GM12878 (cell line): ENCODE data around the gene CAMTA1. TPM values are rescaled to one million over a fixed set of nuclear protein-coding genes. Genes with fewer than 3 reads are reported as not detected.

Experiments
- ATAC-seq: fragments of 200-7000 bp; cut with Tn5 transposase; 3 replicates; pipeline ENCODE4 v1.9.1; 2020; ENCODE audit warnings: mild to moderate bottlenecking, moderate library complexity
- BruUV-seq: library from RNA; stranded (reverse); fragments of 400-500 nt; replicated peaks from 2 replicates; lab custom pipeline; 2021; lab: Mats Ljungman, UMichigan
- CTCF ChIA-PET: fragments of 300-600 bp; sonication (Branson Sonifier 250); formaldehyde crosslinking; extraction: SDS; loops from one replicate; lab custom pipeline; 2021; ENCODE audit warnings: inconsistent platforms; lab: Yijun Ruan, JAX
- POLR2A ChIA-PET: fragments of 350-600 bp; formaldehyde crosslinking; extraction: SDS; loops from one replicate; lab custom pipeline; 2021; ENCODE audit warnings: inconsistent platforms; lab: Charles Lee
- RAD21 ChIA-PET: fragments of 300-600 bp; sonication (Branson Sonifier 250); formaldehyde crosslinking; loops from one replicate; lab custom pipeline; 2023; ENCODE audit warnings: antibody characterized with exemption; ENCODE audit not compliant: unreplicated experiment; lab: Charles Lee
- SMC1A ChIA-PET: fragments of 300-600 bp; sonication (Branson Sonifier 250); formaldehyde crosslinking; loops from one replicate; lab custom pipeline; 2023; ENCODE audit not compliant: unreplicated experiment, uncharacterized antibody; lab: Charles Lee
- DNase-seq: peaks from one replicate; pipeline ENCODE4 v3.0.0-alpha.2; 2011; ENCODE audit warnings: low read depth, low spot score
- FAIRE-seq: peaks from 3 replicates; lab custom pipeline; 2011; peaks lifted over from hg19 to GRCh38; lab: Jason Lieb, UNC
- H2AFZ ChIP-seq: 2 replicates; pipeline ENCODE4 v1.6.0; 2011; ENCODE audit warnings: low read depth, low read length, control low read depth; ENCODE audit not compliant: control insufficient read depth
- H3K27ac ChIP-seq: 2 replicates; pipeline ENCODE4 v1.5.1; 2011; ENCODE audit warnings: control low read depth; ENCODE audit not compliant: control insufficient read depth, insufficient read depth
- H3K27me3 ChIP-seq, 2 experiments: replicated peaks in 1 of 2; 2 replicates each; pipeline versions ENCODE4 v1.6.0 to v1.6.1; 2011; ENCODE audit warnings: low read length in 1 of 2; ENCODE audit not compliant: control insufficient read depth in 2 of 2, insufficient read depth in 2 of 2
- H3K36me3 ChIP-seq, 2 experiments: 2 replicates each; pipeline ENCODE4 v1.5.1; 2011; ENCODE audit warnings: low read length in 1 of 2; ENCODE audit not compliant: control insufficient read depth in 2 of 2, insufficient read depth in 2 of 2
- H3K4me1 ChIP-seq: 2 replicates; pipeline ENCODE4 v1.6.1; 2011; ENCODE audit warnings: mild to moderate bottlenecking, low read length, moderate library complexity, mixed read lengths; ENCODE audit not compliant: control insufficient read depth, insufficient read depth
- H3K4me2 ChIP-seq: 2 replicates; pipeline ENCODE4 v1.6.0; 2011; ENCODE audit warnings: control low read depth; ENCODE audit not compliant: control insufficient read depth, insufficient read depth
- H3K4me3 ChIP-seq: fragments of 200-600 bp; sonication (generic); 2 replicates; pipeline ENCODE4 v1.5.1; 2016
- H3K79me2 ChIP-seq: 2 replicates; pipeline ENCODE4 v1.6.0; 2011; ENCODE audit warnings: low read length; ENCODE audit not compliant: control insufficient read depth, insufficient read depth
- H3K9ac ChIP-seq: 2 replicates; pipeline ENCODE4 v1.8.0; 2011; ENCODE audit warnings: low read length, control low read depth, mixed read lengths; ENCODE audit not compliant: control insufficient read depth, insufficient read depth
- H3K9me3 ChIP-seq: replicated peaks from 3 replicates; pipeline ENCODE4 v1.5.1; 2011; ENCODE audit warnings: mild to moderate bottlenecking, low read length; ENCODE audit not compliant: control insufficient read depth, insufficient read depth
- H4K20me1 ChIP-seq: 2 replicates; pipeline ENCODE4 v1.6.0; 2011; ENCODE audit not compliant: control insufficient read depth, insufficient read depth
- GABPA ChIP-seq: IDR thresholded peaks from 2 replicates; pipeline ENCODE4 v1.6.1; 2014; ENCODE audit warnings: antibody characterized with exemption, low read depth, mild to moderate bottlenecking, inconsistent platforms
- HDAC6 ChIP-seq: fragments of 200-600 bp; sonication (generic); IDR thresholded peaks from one replicate; pipeline ENCODE4 v1.8.0; 2017; ENCODE audit warnings: antibody characterized with exemption; ENCODE audit not compliant: unreplicated experiment
- JUNB ChIP-seq: IDR thresholded peaks from 2 replicates; pipeline ENCODE4 v1.6.1; 2016; ENCODE audit warnings: antibody characterized with exemption, mild to moderate bottlenecking
- KAT2A ChIP-seq: conservative IDR thresholded peaks from 2 replicates; pipeline ENCODE4 v1.6.1; 2011; ENCODE audit warnings: low read depth, low read length; ENCODE audit not compliant: control insufficient read depth
- MEF2B ChIP-seq: fragments of 450-650 bp; IDR thresholded peaks from 2 replicates; pipeline ENCODE4 v1.6.1; 2018; ENCODE audit warnings: mild to moderate bottlenecking, moderate library complexity; ENCODE audit not compliant: partially characterized antibody, poor library complexity, severe bottlenecking
- PAX8 ChIP-seq: fragments of 450-650 bp; IDR thresholded peaks from 2 replicates; pipeline ENCODE4 v1.6.1; 2017; ENCODE audit warnings: mild to moderate bottlenecking, moderate library complexity
- PKNOX1 ChIP-seq: fragments of 450-650 bp; IDR thresholded peaks from 2 replicates; pipeline ENCODE4 v1.6.1; 2016; ENCODE audit warnings: mild to moderate bottlenecking
- RCOR1 ChIP-seq: conservative IDR thresholded peaks from 2 replicates; pipeline ENCODE4 v1.6.1; 2012; ENCODE audit warnings: low read depth, low read length, improper control_type of control experiment
- SMC3 ChIP-seq: IDR thresholded peaks from 2 replicates; pipeline ENCODE4 v1.6.1; 2011; ENCODE audit warnings: low read length, improper control_type of control experiment, borderline replicate concordance
- ZNF207 ChIP-seq: fragments of 450-650 bp; IDR thresholded peaks from 2 replicates; pipeline ENCODE4 v1.6.1; 2014; ENCODE audit warnings: antibody characterized with exemption, mild to moderate bottlenecking, borderline replicate concordance
- WGBS: methylation state at CpG from one replicate; pipeline ENCODE4 v1.1.6; 2016; ENCODE audit warnings: low lambda C conversion rate; ENCODE audit not compliant: insufficient replicate concordance, insufficient coverage; ENCODE audit errors: missing lambda C conversion rate; 5-methylcytosine and 5-hydroxymethylcytosine counted together
- in situ Hi-C: fragments of 300-500 bp; cut with MboI; formaldehyde crosslinking; loops from 9 replicates; pipeline ENCODE4 v1.14.3; 2018; ENCODE audit warnings: mixed read lengths
- intact Hi-C: fragments of 100-400 bp; cut with micrococcal nuclease; formaldehyde crosslinking; loops from one replicate; pipeline ENCODE4 v1.14.2; 2022; ENCODE audit not compliant: unreplicated experiment
- polyA plus RNA-seq, 11 experiments: library from polyadenylated mRNA; depleted of rRNA in 4 of 11; unstranded in 6 of 11; stranded (reverse) in 5 of 11; fragments of >200 nt; fragmentation: Nextera tagmentation in 4 of 11; fragmentation: Illumina TruSeq in 1 of 11; extraction: Ambion mirVana in 4 of 11; extraction: Trizol in 1 of 11; gene quantifications; 1 replicate in 1 of 11; 2 replicates in 10 of 11; pipeline versions ENCODE4 v1.2.1 to v1.2.3, GENCODE V29; 2011 to 2016; ENCODE audit warnings: inconsistent platforms in 2 of 11, missing spikeins in 2 of 11, low read depth in 1 of 11
- total RNA-seq, 4 experiments: library from RNA; depleted of rRNA in 3 of 4; stranded (reverse); fragments of >200 nt in 3 of 4; fragmentation: Illumina TruSeq in 1 of 4; extraction: Trizol in 1 of 4; gene quantifications; 2 replicates each; pipeline versions ENCODE4 v1.2.1 to v1.2.3, GENCODE V29; 2013 to 2021
- TF ChIP-seq, protein P1 (sequence below): fragments of 450-650 bp; formaldehyde crosslinking; IDR thresholded peaks from 2 replicates; pipeline ENCODE4 v1.4.0; 2020; ENCODE audit warnings: mild to moderate bottlenecking, moderate library complexity
- TF ChIP-seq, protein P2 (sequence below): fragments of 150-350 bp; IDR thresholded peaks from 2 replicates; pipeline ENCODE4 v1.6.1; 2014; ENCODE audit warnings: mild to moderate bottlenecking, low read depth, low read length
- TF ChIP-seq, protein P3 (sequence below): fragments of 150-350 bp; IDR thresholded peaks from 2 replicates; pipeline ENCODE4 v1.6.1; 2016; ENCODE audit warnings: low read depth, low read length

The CAMTA1 gene
- total and polyA plus RNA-seq, 10 of the 15 experiments (the other 5 are each of a cell fraction or from before 2014, with no cell fraction given), result 37.7 to 148 (median 76.4) TPM

DNA sequence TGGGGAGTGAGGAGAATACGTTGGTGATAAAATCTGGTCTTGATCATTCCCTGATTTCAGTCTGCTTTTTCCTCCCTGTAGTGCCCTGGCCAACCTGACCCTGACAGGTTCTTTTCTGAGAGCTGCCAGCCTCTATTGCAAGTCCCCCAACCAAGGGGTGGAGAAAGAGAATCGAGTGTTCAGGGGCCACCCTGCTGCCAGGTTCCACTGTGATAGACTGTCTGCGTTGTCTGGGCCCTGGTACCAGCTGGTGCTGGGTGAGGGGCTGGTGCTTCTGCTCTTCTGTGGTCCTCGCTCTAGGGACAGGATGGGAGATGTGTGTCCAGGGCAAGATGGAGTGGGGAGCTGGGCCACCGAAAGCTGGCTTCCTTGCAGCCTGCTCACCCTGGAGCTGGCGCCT is 214.6 kb downstream of the CAMTA1 start:
- no peak for ATAC-seq
- SMC1A ChIA-PET, result no interaction called here
- no peak for TF ChIP-seq PKNOX1
- no peak for TF ChIP-seq MEF2B
- no peak for TF ChIP-seq ZNF207
- TF ChIP-seq JUNB, result no peak
- TF ChIP-seq, protein P1, sequence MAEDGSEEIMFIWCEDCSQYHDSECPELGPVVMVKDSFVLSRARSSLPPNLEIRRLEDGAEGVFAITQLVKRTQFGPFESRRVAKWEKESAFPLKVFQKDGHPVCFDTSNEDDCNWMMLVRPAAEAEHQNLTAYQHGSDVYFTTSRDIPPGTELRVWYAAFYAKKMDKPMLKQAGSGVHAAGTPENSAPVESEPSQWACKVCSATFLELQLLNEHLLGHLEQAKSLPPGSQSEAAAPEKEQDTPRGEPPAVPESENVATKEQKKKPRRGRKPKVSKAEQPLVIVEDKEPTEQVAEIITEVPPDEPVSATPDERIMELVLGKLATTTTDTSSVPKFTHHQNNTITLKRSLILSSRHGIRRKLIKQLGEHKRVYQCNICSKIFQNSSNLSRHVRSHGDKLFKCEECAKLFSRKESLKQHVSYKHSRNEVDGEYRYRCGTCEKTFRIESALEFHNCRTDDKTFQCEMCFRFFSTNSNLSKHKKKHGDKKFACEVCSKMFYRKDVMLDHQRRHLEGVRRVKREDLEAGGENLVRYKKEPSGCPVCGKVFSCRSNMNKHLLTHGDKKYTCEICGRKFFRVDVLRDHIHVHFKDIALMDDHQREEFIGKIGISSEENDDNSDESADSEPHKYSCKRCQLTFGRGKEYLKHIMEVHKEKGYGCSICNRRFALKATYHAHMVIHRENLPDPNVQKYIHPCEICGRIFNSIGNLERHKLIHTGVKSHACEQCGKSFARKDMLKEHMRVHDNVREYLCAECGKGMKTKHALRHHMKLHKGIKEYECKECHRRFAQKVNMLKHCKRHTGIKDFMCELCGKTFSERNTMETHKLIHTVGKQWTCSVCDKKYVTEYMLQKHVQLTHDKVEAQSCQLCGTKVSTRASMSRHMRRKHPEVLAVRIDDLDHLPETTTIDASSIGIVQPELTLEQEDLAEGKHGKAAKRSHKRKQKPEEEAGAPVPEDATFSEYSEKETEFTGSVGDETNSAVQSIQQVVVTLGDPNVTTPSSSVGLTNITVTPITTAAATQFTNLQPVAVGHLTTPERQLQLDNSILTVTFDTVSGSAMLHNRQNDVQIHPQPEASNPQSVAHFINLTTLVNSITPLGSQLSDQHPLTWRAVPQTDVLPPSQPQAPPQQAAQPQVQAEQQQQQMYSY (CRISPR knock-in tag), result no peak
- no peak for TF ChIP-seq SMC3
- no peak for TF ChIP-seq PAX8
- TF ChIP-seq, protein P2, sequence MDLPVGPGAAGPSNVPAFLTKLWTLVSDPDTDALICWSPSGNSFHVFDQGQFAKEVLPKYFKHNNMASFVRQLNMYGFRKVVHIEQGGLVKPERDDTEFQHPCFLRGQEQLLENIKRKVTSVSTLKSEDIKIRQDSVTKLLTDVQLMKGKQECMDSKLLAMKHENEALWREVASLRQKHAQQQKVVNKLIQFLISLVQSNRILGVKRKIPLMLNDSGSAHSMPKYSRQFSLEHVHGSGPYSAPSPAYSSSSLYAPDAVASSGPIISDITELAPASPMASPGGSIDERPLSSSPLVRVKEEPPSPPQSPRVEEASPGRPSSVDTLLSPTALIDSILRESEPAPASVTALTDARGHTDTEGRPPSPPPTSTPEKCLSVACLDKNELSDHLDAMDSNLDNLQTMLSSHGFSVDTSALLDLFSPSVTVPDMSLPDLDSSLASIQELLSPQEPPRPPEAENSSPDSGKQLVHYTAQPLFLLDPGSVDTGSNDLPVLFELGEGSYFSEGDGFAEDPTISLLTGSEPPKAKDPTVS, result no peak
- TF ChIP-seq, protein P3, sequence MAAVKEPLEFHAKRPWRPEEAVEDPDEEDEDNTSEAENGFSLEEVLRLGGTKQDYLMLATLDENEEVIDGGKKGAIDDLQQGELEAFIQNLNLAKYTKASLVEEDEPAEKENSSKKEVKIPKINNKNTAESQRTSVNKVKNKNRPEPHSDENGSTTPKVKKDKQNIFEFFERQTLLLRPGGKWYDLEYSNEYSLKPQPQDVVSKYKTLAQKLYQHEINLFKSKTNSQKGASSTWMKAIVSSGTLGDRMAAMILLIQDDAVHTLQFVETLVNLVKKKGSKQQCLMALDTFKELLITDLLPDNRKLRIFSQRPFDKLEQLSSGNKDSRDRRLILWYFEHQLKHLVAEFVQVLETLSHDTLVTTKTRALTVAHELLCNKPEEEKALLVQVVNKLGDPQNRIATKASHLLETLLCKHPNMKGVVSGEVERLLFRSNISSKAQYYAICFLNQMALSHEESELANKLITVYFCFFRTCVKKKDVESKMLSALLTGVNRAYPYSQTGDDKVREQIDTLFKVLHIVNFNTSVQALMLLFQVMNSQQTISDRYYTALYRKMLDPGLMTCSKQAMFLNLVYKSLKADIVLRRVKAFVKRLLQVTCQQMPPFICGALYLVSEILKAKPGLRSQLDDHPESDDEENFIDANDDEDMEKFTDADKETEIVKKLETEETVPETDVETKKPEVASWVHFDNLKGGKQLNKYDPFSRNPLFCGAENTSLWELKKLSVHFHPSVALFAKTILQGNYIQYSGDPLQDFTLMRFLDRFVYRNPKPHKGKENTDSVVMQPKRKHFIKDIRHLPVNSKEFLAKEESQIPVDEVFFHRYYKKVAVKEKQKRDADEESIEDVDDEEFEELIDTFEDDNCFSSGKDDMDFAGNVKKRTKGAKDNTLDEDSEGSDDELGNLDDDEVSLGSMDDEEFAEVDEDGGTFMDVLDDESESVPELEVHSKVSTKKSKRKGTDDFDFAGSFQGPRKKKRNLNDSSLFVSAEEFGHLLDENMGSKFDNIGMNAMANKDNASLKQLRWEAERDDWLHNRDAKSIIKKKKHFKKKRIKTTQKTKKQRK, result no peak
- TF ChIP-seq RCOR1, result no peak
- TF ChIP-seq GABPA, result no peak
- no peak for TF ChIP-seq HDAC6
- TF ChIP-seq KAT2A, result no peak

More for the DNA sequence above, 214.6 kb downstream of the CAMTA1 start:
- Histone ChIP-seq H2AFZ (no peak overlapping the region), H3K79me2 (no peaks in the 10 kb centered on the region), H3K4me2 (no peak overlapping the region), H3K27ac (no peak overlapping the region), H3K9me3 (no peaks in the 10 kb centered on the region), H3K4me1 (no peaks in the 10 kb centered on the region), H3K36me3 (no peaks in the 10 kb centered on the region), H3K27me3 (no peaks in the 10 kb centered on the region; a peak in 2 of 4 replicates), H3K9ac (no peak overlapping the region), H3K4me3 (no peak overlapping the region), H4K20me1 (no peaks in the 10 kb centered on the region)
- 33% methylated on average over 6 of the region's 6 CpGs for WGBS
- intact Hi-C loops (no loop called here), in situ Hi-C loops (no loop called here)
- ChIA-PET POLR2A (no interaction called here), RAD21 (no interaction called here), CTCF (no interaction called here)
- no peak for DNase-seq
- BruUV-seq, result no TSS peak
- FAIRE-seq, result no peak
